Panc1 (cell line): ENCODE results near the gene OLIG3. TPM values are rescaled to one million over a fixed set of nuclear protein-coding genes. Genes with fewer than 3 reads are reported as not detected.

Experiments used
- ATAC-seq: fragments of 200-7000 bp; cut with Tn5 transposase; 2 replicates; pipeline ENCODE4 v1.9.1; 2020; ENCODE audit warnings: mild to moderate bottlenecking, moderate library complexity
- BruUV-seq: library from RNA; stranded (reverse); fragments of 400-500 nt; replicated peaks from 2 replicates; lab custom pipeline; 2021; lab: Mats Ljungman, UMichigan
- CTCF ChIA-PET: fragments of 300-600 bp; sonication (Branson Sonifier 250); formaldehyde crosslinking; loops from one replicate; lab custom pipeline; 2022; ENCODE audit warnings: antibody characterized with exemption; lab: Charles Lee
- POLR2A ChIA-PET: fragments of 300-600 bp; sonication (Branson Sonifier 250); formaldehyde crosslinking; loops from one replicate; lab custom pipeline; 2022; ENCODE audit warnings: antibody characterized with exemption; lab: Charles Lee
- DNase-seq: peaks from one replicate; pipeline ENCODE4 v3.0.0-alpha.2; 2010; ENCODE audit warnings: low read depth, low spot score
- H3K27ac ChIP-seq: 2 replicates; pipeline ENCODE4 v1.5.1; 2011; ENCODE audit warnings: mild to moderate bottlenecking, low read length, inconsistent platforms
- H3K27me3 ChIP-seq: fragments of 200-500 bp; sonication (Bioruptor generic); 2 replicates; pipeline ENCODE4 v1.6.0; 2014; ENCODE audit warnings: low read length, inconsistent platforms; ENCODE audit not compliant: control insufficient read depth, insufficient read depth
- H3K36me3 ChIP-seq: fragments of 200-500 bp; sonication (Bioruptor generic); 2 replicates; pipeline ENCODE4 v1.5.1; 2014; ENCODE audit warnings: inconsistent platforms, mild to moderate bottlenecking, low read length, moderate library complexity; ENCODE audit not compliant: control insufficient read depth, insufficient read depth
- H3K4me1 ChIP-seq: 2 replicates; pipeline ENCODE4 v1.5.1; 2011; ENCODE audit warnings: inconsistent platforms, mild to moderate bottlenecking, low read length, moderate library complexity; ENCODE audit not compliant: control insufficient read depth, insufficient read depth
- H3K4me3 ChIP-seq, 2 experiments: 2 replicates each; pipeline ENCODE4 v1.5.1; 2011 to 2012; ENCODE audit warnings: low read depth in 2 of 2, low read length in 2 of 2, mild to moderate bottlenecking in 2 of 2, inconsistent platforms in 1 of 2, moderate library complexity in 1 of 2
- H3K9me3 ChIP-seq: fragments of 200-500 bp; sonication (Bioruptor generic); 2 replicates; pipeline ENCODE4 v1.5.1; 2014; ENCODE audit warnings: low read depth, mild to moderate bottlenecking, inconsistent platforms, low read length, moderate library complexity; ENCODE audit not compliant: control insufficient read depth, insufficient read depth
- POLR2AphosphoS5 ChIP-seq: IDR thresholded peaks from 2 replicates; pipeline ENCODE4 v1.6.1; 2012; ENCODE audit warnings: mild to moderate bottlenecking, low read depth, low read length, moderate library complexity
- SIN3A ChIP-seq: IDR thresholded peaks from 2 replicates; pipeline ENCODE4 v1.6.1; 2012; ENCODE audit warnings: low read depth, mild to moderate bottlenecking, low read length, moderate library complexity, borderline replicate concordance; ENCODE audit not compliant: insufficient read depth
- TCF7L2 ChIP-seq: IDR thresholded peaks from 2 replicates; pipeline ENCODE4 v1.6.1; 2011; ENCODE audit warnings: mild to moderate bottlenecking, low read depth, low read length, inconsistent platforms
- in situ Hi-C: cut with HindIII; loops from 2 replicates; pipeline ENCODE4 v1.10.0; 2016; ENCODE audit warnings: low sequenced_read_pairs, low pct_unique_long_range_greater_than_20kb
- intact Hi-C: fragments of 100-400 bp; cut with micrococcal nuclease; formaldehyde crosslinking; loops from one replicate; pipeline ENCODE4 v1.10.0; 2022; ENCODE audit not compliant: unreplicated experiment
- total RNA-seq: library from RNA; stranded (reverse); gene quantifications from one replicate; pipeline ENCODE4 v1.2.1, GENCODE V29; 2021; ENCODE audit not compliant: unreplicated experiment
- TF ChIP-seq, protein P1 (sequence below): fragments of 450-650 bp; IDR thresholded peaks from 2 replicates; pipeline ENCODE4 v1.5.1; 2017; ENCODE audit warnings: mild to moderate bottlenecking
- TF ChIP-seq, protein P2 (sequence below), 2 experiments: IDR thresholded peaks; 2 replicates each; pipeline ENCODE4 v1.6.1; 2011 to 2012; ENCODE audit warnings: low read depth in 2 of 2, control low read depth in 1 of 2, low read length in 1 of 2, mild to moderate bottlenecking in 1 of 2, moderate library complexity in 1 of 2; ENCODE audit not compliant: insufficient read depth in 1 of 2

Gene OLIG3
- total RNA-seq, 1 experiment from 2014 or later, result not detected

DNA sequence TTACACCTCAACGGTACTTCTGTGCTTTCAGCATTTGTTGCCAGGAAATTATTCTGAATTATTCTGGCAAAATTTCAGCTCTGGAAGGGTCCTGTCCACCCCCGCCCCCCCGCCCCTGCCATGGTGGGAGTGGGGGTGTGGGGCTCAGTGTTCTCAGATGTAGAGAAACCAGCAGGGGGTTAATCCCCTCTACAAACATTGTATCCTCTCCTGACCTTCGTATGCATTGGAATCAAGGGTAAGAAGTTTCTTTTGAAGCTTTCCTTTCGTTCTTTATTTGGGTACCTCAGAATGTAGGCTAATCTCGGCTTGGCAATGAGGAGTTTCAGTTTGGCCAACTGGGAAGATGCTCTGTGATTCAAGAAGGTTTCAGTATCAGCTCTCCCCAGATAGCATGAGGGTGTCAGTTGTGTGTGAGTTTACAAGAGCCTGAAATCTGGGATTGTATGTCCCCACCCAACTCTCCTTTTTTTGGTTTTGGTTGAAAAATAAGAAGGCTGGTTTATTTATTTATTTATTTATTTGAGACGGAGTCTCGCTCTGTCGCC, 25.5 kb upstream of the OLIG3 start:
- BruUV-seq, result no TSS peak
- intact Hi-C loops, result no loop called here
- Histone ChIP-seq H3K36me3 (no peaks in the 10 kb centered on the region), H3K9me3 (no peaks in the 10 kb centered on the region), H3K4me1 (no peaks in the 10 kb centered on the region), H3K27me3 (peaks cover 13% of the 10 kb centered on the region), H3K4me3 (no peak overlapping the region), H3K27ac (no peak overlapping the region)
- TF ChIP-seq, protein P1, sequence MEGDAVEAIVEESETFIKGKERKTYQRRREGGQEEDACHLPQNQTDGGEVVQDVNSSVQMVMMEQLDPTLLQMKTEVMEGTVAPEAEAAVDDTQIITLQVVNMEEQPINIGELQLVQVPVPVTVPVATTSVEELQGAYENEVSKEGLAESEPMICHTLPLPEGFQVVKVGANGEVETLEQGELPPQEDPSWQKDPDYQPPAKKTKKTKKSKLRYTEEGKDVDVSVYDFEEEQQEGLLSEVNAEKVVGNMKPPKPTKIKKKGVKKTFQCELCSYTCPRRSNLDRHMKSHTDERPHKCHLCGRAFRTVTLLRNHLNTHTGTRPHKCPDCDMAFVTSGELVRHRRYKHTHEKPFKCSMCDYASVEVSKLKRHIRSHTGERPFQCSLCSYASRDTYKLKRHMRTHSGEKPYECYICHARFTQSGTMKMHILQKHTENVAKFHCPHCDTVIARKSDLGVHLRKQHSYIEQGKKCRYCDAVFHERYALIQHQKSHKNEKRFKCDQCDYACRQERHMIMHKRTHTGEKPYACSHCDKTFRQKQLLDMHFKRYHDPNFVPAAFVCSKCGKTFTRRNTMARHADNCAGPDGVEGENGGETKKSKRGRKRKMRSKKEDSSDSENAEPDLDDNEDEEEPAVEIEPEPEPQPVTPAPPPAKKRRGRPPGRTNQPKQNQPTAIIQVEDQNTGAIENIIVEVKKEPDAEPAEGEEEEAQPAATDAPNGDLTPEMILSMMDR, result no peak
- TF ChIP-seq TCF7L2 (no peak), SIN3A (no peak), POLR2AphosphoS5 (no peak)
- TF ChIP-seq, protein P2, sequence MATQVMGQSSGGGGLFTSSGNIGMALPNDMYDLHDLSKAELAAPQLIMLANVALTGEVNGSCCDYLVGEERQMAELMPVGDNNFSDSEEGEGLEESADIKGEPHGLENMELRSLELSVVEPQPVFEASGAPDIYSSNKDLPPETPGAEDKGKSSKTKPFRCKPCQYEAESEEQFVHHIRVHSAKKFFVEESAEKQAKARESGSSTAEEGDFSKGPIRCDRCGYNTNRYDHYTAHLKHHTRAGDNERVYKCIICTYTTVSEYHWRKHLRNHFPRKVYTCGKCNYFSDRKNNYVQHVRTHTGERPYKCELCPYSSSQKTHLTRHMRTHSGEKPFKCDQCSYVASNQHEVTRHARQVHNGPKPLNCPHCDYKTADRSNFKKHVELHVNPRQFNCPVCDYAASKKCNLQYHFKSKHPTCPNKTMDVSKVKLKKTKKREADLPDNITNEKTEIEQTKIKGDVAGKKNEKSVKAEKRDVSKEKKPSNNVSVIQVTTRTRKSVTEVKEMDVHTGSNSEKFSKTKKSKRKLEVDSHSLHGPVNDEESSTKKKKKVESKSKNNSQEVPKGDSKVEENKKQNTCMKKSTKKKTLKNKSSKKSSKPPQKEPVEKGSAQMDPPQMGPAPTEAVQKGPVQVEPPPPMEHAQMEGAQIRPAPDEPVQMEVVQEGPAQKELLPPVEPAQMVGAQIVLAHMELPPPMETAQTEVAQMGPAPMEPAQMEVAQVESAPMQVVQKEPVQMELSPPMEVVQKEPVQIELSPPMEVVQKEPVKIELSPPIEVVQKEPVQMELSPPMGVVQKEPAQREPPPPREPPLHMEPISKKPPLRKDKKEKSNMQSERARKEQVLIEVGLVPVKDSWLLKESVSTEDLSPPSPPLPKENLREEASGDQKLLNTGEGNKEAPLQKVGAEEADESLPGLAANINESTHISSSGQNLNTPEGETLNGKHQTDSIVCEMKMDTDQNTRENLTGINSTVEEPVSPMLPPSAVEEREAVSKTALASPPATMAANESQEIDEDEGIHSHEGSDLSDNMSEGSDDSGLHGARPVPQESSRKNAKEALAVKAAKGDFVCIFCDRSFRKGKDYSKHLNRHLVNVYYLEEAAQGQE (IDR thresholded peaks at IDR 0.05; ENCODE audit: insufficient read depth in 1 of 2, low read depth in 2 of 2, low read length in 1 of 2), result no peak
- in situ Hi-C loops, result no loop called here
- DNase-seq, result no peak
- POLR2A ChIA-PET, result no interaction called here
- ATAC-seq, result no peak
- CTCF ChIA-PET, result no interaction called here

DNA sequence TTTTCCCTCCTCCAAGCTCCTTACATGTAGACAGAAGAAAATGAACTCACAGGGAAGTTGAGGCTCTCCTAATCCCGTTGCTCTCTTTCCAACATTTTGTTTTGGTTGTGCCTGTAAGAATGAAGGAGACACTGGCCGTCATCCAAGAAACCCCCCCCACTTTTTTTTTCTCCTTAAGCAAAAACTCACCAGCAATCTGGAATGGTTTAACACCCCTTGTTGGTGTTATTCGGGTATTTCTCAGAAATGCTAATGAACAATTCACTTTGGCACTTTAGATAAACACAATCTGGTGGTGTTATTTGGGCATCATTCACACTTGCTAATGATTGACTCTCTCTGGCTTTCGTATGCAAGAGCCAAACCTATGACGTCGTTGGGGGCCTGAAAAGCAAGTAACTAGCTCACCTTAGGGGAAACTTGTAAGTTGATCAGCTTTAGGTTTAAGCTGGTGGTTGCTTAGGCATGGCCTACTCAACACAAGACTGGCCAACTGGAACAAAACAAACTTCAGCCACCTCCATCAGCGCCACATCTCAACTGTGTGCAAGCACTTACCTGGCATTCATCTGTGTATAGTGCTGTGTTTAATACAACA, 24.3 kb upstream of the OLIG3 start:
- no TSS peak for BruUV-seq
- peaks cover 25% of the 10 kb centered on the region for H3K27me3 ChIP-seq
- H3K27ac ChIP-seq, result no peak overlapping the region
- no peak for ATAC-seq
- TF ChIP-seq POLR2AphosphoS5 (no peak), SIN3A (no peak), TCF7L2 (no peak)
- TF ChIP-seq, protein P2 (IDR thresholded peaks at IDR 0.05; ENCODE audit: insufficient read depth in 1 of 2, low read depth in 2 of 2, low read length in 1 of 2), result no peak
- TF ChIP-seq, protein P1, result no peak
- no peak for DNase-seq
- H3K36me3 ChIP-seq, result no peaks in the 10 kb centered on the region
- no peaks in the 10 kb centered on the region for H3K4me1 ChIP-seq
- CTCF ChIA-PET, result no interaction called here
- H3K4me3 ChIP-seq, result no peak overlapping the region
- H3K9me3 ChIP-seq, result no peaks in the 10 kb centered on the region
- in situ Hi-C loops (no loop called here), intact Hi-C loops (no loop called here)
- POLR2A ChIA-PET, result no interaction called here
